HepG2 (cell line): ENCODE data around the gene CBX2. TPM values are rescaled to one million over a fixed set of nuclear protein-coding genes. Genes with fewer than 3 reads are reported as not detected.

Experiments
- AGO2 ChIP-seq: fragments of 200-400 bp; formaldehyde crosslinking; optimal IDR thresholded peaks from 2 replicates; pipeline ENCODE3; 2017; ENCODE audit warnings: mild to moderate bottlenecking, low read depth, low read length, moderate library complexity
- BRCA1 ChIP-seq: sonication (generic); formaldehyde crosslinking; IDR thresholded peaks from 2 replicates; pipeline ENCODE4 v1.4.0; 2020; ENCODE audit warnings: missing genetic modification reagents
- FOXA1 ChIP-seq, 2 experiments: fragments of 450-650 bp in 1 of 2; sonication (generic) in 1 of 2; formaldehyde crosslinking in 1 of 2; IDR thresholded peaks; 2 replicates each; pipeline versions ENCODE4 v1.4.0 to v1.6.1; 2016 to 2020; ENCODE audit warnings: missing genetic modification reagents in 1 of 2
- GATAD2A ChIP-seq: IDR thresholded peaks from 2 replicates; pipeline ENCODE4 v1.6.1; 2016
- KLF15 ChIP-seq: sonication (generic); formaldehyde crosslinking; IDR thresholded peaks from 2 replicates; pipeline ENCODE4 v1.8.1; 2023; ENCODE audit warnings: borderline replicate concordance, mild to moderate bottlenecking, inconsistent platforms, missing genetic modification reagents, mixed read lengths
- MYC ChIP-seq: sonication (generic); formaldehyde crosslinking; IDR thresholded peaks from 2 replicates; pipeline ENCODE4 v1.9.0; 2021; ENCODE audit warnings: missing genetic modification reagents, borderline replicate concordance
- NFKBIZ ChIP-seq: IDR thresholded peaks from 2 replicates; pipeline ENCODE4 v1.6.1; 2018; ENCODE audit warnings: missing genetic modification reagents, missing compliant biosample characterization
- SUZ12 ChIP-seq: fragments of 150-350 bp; IDR thresholded peaks from 2 replicates; pipeline ENCODE4 v1.6.1; 2014; ENCODE audit warnings: low read depth, low read length
- ZBTB21 ChIP-seq: sonication (generic); formaldehyde crosslinking; IDR thresholded peaks from 2 replicates; pipeline ENCODE4 v1.4.0; 2020; ENCODE audit warnings: missing genetic modification reagents
- ZFP82 ChIP-seq: sonication (generic); formaldehyde crosslinking; IDR thresholded peaks from 2 replicates; pipeline ENCODE4 v1.5.1; 2020; ENCODE audit warnings: mild to moderate bottlenecking, missing genetic modification reagents, borderline replicate concordance
- ZFYVE20 ChIP-seq: sonication (generic); formaldehyde crosslinking; IDR thresholded peaks from 2 replicates; pipeline ENCODE4 v1.8.0; 2023; ENCODE audit warnings: low read depth, mild to moderate bottlenecking, moderate library complexity, missing genetic modification reagents, borderline replicate concordance
- ZNF383 ChIP-seq: sonication (generic); formaldehyde crosslinking; IDR thresholded peaks from 2 replicates; pipeline ENCODE4 v1.4.0; 2020; ENCODE audit warnings: missing genetic modification reagents, mild to moderate bottlenecking, borderline replicate concordance
- polyA plus RNA-seq, 8 experiments: library from polyadenylated mRNA; depleted of rRNA in 3 of 8; stranded (reverse) in 7 of 8; unstranded in 1 of 8; fragments of >200 nt; fragmentation: Illumina TruSeq in 4 of 8; extraction: Trizol in 4 of 8; gene quantifications; 2 replicates each; pipeline versions ENCODE4 v1.2.1 to v1.2.3, GENCODE V29; 2011 to 2016; ENCODE audit warnings: low read depth in 4 of 8, missing spikeins in 1 of 8, mixed read lengths in 1 of 8; ENCODE audit not compliant: insufficient read depth in 1 of 8
- total RNA-seq, 5 experiments: library from RNA; depleted of rRNA; stranded (reverse); fragments of >200 nt; fragmentation: Illumina TruSeq; extraction: Trizol; gene quantifications; 2 replicates each; pipeline ENCODE4 v1.2.3, GENCODE V29; 2016; ENCODE audit warnings: low read depth in 1 of 5
- TF ChIP-seq, protein P1 (sequence below): sonication (generic); formaldehyde crosslinking; IDR thresholded peaks from 2 replicates; pipeline ENCODE4 v1.5.0; 2020; ENCODE audit warnings: mild to moderate bottlenecking, missing genetic modification reagents
- TF ChIP-seq, protein P2 (sequence below): IDR thresholded peaks from 2 replicates; pipeline ENCODE4 v1.6.1; 2016; ENCODE audit warnings: mild to moderate bottlenecking
- TF ChIP-seq, protein P3 (sequence below): sonication (generic); formaldehyde crosslinking; IDR thresholded peaks from 2 replicates; pipeline ENCODE4 v1.5.0; 2020; ENCODE audit warnings: mild to moderate bottlenecking, missing genetic modification reagents
- TF ChIP-seq, protein P4 (sequence below): IDR thresholded peaks from 2 replicates; pipeline ENCODE4 v1.6.1; 2018; ENCODE audit warnings: missing genetic modification reagents, mild to moderate bottlenecking, missing compliant biosample characterization
- TF ChIP-seq, protein P5 (sequence below): sonication (generic); formaldehyde crosslinking; IDR thresholded peaks from 2 replicates; pipeline ENCODE4 v1.4.0; 2020; ENCODE audit warnings: missing genetic modification reagents

Gene CBX2
- total and polyA plus RNA-seq, 2 of the 13 experiments (the other 11 are each of a cell fraction or from before 2014, with no cell fraction given) = 14.5 to 31.1 TPM

DNA sequence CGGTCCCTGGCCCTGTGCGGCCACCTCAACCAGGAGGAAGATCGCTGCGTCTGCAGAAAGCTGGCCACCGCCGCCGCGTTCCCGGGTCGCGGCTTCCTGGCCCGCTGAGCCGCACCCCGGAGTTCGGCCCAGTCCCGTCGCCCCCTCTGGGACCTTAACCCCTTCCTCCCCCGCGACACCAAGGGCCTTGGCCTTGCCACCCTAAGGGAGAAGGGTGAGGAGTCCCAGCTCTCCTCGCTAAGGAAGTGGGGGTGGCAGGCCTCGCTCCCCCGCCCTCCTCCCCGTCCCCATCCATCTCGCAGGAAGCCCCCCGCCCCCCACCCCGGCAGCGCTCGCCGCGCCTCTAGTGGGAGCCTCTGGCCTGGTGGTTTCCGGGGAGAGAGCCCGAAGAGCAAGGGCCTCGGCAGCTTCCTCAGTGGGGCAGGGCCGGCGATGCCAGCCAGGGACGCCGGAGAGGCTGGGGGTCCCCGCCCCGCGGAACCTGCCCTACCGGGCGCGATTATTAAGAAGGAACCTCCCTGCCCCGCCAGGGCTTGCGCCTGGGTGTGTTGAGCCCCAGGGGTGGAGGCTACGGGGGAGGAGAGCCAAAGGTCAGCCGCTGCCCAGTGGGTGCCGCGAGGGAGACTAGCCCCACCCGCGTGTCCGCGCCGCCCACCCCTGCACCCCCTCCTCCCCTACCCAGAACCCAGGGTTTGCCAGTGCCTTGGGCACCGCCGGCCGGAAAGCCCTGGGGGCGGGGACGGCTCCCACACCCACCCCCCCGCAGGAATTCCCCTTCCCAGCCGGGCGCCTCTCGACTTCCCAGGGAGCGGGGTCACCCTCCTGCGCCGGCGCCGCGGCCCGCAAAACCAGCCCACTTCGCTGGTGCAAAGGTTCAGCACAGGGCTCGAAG lies 54.5 kb downstream of the CBX2 start (continued):
- TF ChIP-seq KLF15 (peak; percentile 45; the same call in 1 of the 2 replicates), ZFYVE20 (CRISPR knock-in tag) (no peak), ZBTB21 (CRISPR knock-in tag) (no peak), SUZ12 (no peak), ZNF383 (no peak), NFKBIZ (CRISPR knock-in tag) (no peak), ZFP82 (CRISPR knock-in tag) (peak; percentile 89; the same call in 1 of the 2 replicates), FOXA1 (IDR thresholded peaks at IDR 0.05) (no peak), FOXA1 (CRISPR knock-in tag; IDR thresholded peaks at IDR 0.05) (no peak; the same call in 1 of the 2 replicates), AGO2 (peak; percentile 99), GATAD2A (CRISPR knock-in tag) (no peak), MYC (CRISPR knock-in tag) (peak; percentile 63), BRCA1 (CRISPR knock-in tag) (peak; percentile 81; the same call in 1 of the 2 replicates)
- TF ChIP-seq, protein P1, sequence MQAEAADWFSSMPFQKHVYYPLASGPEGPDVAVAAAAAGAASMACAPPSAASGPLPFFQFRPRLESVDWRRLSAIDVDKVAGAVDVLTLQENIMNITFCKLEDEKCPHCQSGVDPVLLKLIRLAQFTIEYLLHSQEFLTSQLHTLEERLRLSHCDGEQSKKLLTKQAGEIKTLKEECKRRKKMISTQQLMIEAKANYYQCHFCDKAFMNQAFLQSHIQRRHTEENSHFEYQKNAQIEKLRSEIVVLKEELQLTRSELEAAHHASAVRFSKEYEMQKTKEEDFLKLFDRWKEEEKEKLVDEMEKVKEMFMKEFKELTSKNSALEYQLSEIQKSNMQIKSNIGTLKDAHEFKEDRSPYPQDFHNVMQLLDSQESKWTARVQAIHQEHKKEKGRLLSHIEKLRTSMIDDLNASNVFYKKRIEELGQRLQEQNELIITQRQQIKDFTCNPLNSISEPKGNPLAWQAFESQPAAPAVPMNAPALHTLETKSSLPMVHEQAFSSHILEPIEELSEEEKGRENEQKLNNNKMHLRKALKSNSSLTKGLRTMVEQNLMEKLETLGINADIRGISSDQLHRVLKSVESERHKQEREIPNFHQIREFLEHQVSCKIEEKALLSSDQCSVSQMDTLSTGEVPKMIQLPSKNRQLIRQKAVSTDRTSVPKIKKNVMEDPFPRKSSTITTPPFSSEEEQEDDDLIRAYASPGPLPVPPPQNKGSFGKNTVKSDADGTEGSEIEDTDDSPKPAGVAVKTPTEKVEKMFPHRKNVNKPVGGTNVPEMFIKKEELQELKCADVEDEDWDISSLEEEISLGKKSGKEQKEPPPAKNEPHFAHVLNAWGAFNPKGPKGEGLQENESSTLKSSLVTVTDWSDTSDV (CRISPR knock-in tag) = no peak
- TF ChIP-seq, protein P2, sequence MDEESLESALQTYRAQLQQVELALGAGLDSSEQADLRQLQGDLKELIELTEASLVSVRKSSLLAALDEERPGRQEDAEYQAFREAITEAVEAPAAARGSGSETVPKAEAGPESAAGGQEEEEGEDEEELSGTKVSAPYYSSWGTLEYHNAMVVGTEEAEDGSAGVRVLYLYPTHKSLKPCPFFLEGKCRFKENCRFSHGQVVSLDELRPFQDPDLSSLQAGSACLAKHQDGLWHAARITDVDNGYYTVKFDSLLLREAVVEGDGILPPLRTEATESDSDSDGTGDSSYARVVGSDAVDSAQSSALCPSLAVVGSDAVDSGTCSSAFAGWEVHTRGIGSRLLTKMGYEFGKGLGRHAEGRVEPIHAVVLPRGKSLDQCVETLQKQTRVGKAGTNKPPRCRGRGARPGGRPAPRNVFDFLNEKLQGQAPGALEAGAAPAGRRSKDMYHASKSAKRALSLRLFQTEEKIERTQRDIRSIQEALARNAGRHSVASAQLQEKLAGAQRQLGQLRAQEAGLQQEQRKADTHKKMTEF (CRISPR knock-in tag) = no peak; the same call in 1 of the 2 replicates
- TF ChIP-seq, protein P3, sequence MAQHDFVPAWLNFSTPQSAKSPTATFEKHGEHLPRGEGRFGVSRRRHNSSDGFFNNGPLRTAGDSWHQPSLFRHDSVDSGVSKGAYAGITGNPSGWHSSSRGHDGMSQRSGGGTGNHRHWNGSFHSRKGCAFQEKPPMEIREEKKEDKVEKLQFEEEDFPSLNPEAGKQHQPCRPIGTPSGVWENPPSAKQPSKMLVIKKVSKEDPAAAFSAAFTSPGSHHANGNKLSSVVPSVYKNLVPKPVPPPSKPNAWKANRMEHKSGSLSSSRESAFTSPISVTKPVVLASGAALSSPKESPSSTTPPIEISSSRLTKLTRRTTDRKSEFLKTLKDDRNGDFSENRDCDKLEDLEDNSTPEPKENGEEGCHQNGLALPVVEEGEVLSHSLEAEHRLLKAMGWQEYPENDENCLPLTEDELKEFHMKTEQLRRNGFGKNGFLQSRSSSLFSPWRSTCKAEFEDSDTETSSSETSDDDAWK (CRISPR knock-in tag) = no peak
- TF ChIP-seq, protein P4, sequence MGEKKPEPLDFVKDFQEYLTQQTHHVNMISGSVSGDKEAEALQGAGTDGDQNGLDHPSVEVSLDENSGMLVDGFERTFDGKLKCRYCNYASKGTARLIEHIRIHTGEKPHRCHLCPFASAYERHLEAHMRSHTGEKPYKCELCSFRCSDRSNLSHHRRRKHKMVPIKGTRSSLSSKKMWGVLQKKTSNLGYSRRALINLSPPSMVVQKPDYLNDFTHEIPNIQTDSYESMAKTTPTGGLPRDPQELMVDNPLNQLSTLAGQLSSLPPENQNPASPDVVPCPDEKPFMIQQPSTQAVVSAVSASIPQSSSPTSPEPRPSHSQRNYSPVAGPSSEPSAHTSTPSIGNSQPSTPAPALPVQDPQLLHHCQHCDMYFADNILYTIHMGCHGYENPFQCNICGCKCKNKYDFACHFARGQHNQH (CRISPR knock-in tag) = peak; percentile 71
- TF ChIP-seq, protein P5, sequence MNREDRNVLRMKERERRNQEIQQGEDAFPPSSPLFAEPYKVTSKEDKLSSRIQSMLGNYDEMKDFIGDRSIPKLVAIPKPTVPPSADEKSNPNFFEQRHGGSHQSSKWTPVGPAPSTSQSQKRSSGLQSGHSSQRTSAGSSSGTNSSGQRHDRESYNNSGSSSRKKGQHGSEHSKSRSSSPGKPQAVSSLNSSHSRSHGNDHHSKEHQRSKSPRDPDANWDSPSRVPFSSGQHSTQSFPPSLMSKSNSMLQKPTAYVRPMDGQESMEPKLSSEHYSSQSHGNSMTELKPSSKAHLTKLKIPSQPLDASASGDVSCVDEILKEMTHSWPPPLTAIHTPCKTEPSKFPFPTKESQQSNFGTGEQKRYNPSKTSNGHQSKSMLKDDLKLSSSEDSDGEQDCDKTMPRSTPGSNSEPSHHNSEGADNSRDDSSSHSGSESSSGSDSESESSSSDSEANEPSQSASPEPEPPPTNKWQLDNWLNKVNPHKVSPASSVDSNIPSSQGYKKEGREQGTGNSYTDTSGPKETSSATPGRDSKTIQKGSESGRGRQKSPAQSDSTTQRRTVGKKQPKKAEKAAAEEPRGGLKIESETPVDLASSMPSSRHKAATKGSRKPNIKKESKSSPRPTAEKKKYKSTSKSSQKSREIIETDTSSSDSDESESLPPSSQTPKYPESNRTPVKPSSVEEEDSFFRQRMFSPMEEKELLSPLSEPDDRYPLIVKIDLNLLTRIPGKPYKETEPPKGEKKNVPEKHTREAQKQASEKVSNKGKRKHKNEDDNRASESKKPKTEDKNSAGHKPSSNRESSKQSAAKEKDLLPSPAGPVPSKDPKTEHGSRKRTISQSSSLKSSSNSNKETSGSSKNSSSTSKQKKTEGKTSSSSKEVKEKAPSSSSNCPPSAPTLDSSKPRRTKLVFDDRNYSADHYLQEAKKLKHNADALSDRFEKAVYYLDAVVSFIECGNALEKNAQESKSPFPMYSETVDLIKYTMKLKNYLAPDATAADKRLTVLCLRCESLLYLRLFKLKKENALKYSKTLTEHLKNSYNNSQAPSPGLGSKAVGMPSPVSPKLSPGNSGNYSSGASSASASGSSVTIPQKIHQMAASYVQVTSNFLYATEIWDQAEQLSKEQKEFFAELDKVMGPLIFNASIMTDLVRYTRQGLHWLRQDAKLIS = no peak
